ENCODE results near the gene RNF145.
A peak's percentile ranks its signal among the peaks of the same experiment; 100 is the strongest.

RNF145 gene

GRCh38 chr5:159198063-159199036, 11.0 kb downstream of the RNF145 start:
- no peak for DNase-seq (ENCODE audit: low spot score)
- FAIRE-seq = no peak

- DNase-seq (ENCODE audit: low spot score) = no peak
- FAIRE-seq = no peak
These were observed 13.6 kb downstream of the RNF145 start for GRCh38 chr5:159195775-159196174.

- DNase-seq (ENCODE audit: low spot score) (no peak), FAIRE-seq (no peak)
These were observed 19.2 kb downstream of the RNF145 start for GRCh38 chr5:159190170-159190569.

DNA sequence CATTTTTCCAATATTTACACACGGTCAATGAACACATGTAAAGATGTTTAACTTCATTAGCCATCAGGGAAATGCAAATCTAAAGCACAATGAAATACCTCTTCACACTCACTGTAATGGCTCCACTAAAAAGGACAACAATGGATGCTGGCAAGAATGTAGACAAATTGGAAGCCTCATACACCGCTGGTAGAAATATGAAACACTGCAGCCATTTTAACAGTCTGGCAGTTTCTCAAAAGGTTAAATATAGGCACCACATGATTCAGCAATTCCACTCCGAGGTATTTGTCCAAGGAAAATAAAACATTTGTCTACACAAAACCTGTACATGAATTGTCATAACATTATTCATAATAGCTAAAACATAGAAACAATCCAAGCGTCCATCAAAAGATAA, 20.0 kb downstream of the RNF145 start:
- DNase-seq (ENCODE audit: low spot score) = no peak
- no peak for FAIRE-seq

- FAIRE-seq = no peak
- no peak for DNase-seq (ENCODE audit: low spot score)
These were observed 21.6 kb downstream of the RNF145 start for GRCh38 chr5:159187719-159188118.

DNA sequence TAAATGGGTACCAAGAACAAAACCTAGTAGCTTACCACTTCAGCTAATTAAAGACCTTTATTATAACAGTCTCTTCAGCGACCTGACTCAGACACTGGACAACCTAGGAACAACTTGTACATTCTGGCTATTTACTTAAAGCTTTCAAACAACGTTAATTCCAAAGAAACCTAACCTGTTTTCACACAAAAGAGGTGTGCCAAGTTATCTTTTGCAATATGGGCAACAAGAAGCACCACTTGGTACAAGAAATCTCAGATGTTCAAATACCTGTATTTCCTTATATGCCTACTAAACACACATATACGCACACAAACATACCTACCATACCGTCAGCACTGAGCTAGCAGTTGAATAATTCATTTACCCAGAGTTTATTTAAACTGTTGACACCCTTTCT, 23.0 kb downstream of the RNF145 start:
- FAIRE-seq (no peak), DNase-seq (ENCODE audit: low spot score) (no peak)

DNA sequence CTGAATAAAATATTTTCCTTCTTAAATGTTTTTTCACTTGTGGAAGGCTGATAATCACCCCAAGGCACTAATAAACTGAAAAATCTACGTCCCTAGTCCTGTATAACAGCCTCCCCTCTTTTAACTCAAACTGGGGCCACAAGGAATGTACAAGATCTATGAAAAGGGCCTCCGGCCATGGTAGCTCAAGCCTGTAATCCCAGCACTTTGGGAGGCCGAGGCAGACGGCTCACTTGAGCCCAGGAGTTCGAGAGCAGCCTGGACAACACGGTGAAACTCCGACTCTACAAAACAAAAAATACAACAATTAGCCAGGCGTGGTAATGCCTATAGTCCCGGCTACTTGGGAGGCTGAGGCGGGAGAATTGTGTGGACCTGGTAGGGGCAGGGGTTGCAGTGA, 23.6 kb downstream of the RNF145 start:
- FAIRE-seq = no peak
- DNase-seq (ENCODE audit: low spot score) = no peak

DNA sequence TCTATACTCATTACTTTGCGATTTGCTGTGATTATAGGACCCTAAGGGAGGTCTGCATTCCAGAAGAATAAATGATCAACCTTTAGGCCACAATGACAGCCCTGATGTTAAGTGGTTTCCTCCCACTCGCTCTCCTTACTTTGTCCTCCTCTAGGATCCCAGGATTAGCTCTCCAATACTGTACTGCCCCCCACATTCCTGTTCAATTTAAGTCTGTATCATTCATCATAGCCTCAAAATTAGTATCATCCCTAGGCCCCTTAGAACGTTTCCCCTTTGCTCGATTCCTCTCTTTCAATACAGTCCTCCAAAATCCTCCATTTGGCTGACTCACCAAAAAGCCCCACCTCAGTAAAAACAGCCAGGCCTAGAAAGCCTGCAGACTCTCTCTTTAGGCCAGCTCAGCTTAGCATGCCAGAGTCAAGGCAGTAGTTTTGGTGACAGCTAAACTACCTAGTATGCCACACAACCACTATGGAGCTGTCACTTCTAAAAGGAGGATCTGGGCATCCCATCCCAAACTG, 24.4 kb downstream of the RNF145 start:
- DNase-seq (ENCODE audit: low spot score) (peak; percentile 44), FAIRE-seq (no peak)

GRCh38 chr5:159184236-159184635, 25.1 kb downstream of the RNF145 start:
- FAIRE-seq (no peak), DNase-seq (ENCODE audit: low spot score) (no peak)

GRCh38 chr5:159183247-159183646, 26.1 kb downstream of the RNF145 start:
- no peak for FAIRE-seq
- no peak for DNase-seq (ENCODE audit: low spot score)

GRCh38 chr5:159182691-159183090, 26.7 kb downstream of the RNF145 start:
- DNase-seq (ENCODE audit: low spot score) = no peak
- no peak for FAIRE-seq

DNA sequence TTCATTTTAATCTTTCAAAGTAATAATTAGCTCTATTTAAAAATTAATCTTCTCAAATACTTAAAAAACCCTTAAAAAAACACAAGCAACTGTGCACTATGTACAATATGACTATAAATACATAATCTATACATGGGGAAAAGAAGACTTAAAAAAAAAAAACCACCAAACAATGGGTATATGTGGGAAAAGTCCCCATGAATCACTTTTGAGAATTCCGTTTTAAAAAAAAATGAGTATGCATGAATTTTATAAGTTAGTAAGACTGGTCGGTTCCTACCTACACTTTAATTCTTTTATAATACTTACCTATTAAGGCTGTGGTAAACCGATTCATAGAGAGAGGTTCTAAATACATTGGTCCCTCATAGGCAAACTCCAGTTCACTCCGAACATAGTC, 27.7 kb downstream of the RNF145 start:
- DNase-seq (ENCODE audit: low spot score) (no peak), FAIRE-seq (no peak)

DNA sequence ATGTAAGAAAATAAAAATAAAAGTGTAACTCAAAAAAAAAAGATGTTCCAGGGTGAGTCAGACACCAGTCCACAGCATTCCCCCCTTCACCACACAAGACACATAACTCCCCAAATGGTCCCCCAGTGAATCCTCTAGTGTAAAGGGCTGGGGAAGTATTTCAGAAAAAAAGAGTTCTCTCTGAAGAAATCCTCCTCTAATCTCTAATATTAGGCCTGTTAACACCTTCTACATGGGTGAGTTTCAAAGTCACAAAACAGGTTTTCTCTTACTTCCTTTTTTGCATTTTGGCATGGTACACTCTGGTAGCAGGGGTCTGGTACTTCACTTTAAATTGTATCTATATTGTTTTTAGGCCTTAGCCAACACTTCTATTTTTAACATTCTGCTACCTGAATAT, 28.2 kb downstream of the RNF145 start:
- FAIRE-seq = no peak
- DNase-seq (ENCODE audit: low spot score) = no peak

GRCh38 chr5:159179529-159180305, 29.6 kb downstream of the RNF145 start:
- FAIRE-seq (no peak), DNase-seq (ENCODE audit: low spot score) (no peak)

GRCh38 chr5:159178978-159179377, 30.4 kb downstream of the RNF145 start:
- DNase-seq (ENCODE audit: low spot score) (peak; percentile 36), FAIRE-seq (no peak)

DNA sequence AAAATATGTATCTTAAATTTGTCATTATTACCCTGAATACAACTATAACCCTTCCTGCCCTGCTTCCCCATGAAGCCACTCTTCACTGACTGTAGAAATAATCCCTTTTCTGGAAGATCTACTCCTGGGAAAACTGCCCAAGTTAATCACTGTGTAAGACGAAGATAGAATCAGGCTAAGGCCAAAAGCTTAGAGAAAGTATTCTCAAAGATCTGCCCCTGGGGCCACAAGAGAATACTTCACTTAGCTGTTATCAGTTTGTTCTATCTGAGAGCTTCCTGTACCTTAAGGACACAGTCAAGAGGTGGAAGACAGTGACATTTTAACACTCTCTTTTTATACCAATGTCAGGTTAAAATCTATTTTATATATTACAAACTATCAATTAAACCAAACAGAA, 33.8 kb downstream of the RNF145 start:
- FAIRE-seq = no peak
- no peak for DNase-seq (ENCODE audit: low spot score)

DNA sequence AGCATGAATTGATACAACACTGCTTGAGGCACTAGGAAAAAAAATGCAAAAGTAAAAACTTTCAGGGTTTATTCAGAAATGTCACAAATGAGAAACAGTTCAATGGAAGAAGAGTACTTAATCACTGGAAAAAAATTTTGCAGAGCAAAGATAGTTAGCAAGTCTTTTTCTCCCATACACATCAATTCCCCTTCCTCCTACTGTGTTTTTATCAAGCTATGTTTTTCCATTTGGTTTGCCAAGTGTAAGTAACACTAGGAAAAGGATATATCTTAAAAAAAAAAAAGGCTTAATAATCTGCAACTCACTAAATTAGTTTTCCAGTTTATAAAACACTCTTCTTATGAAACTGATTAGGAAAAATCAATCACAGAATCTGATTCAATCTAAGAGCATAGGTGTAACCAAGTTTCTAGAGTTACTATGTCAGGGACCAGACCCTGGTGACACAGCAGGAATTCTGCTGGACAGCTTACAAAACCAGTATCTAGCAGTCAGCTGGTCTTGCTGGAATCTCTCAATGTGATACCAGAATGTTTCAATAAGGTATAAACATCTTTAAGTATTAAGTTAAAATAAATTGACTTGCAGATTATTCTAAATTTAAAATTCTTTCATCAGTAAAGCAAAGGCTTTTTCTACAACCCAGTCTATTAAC, 34.7 kb downstream of the RNF145 start:
- FAIRE-seq = no peak
- DNase-seq (ENCODE audit: low spot score) = no peak

- no peak for FAIRE-seq
- DNase-seq (ENCODE audit: low spot score) = no peak
These were observed 38.1 kb downstream of the RNF145 start for GRCh38 chr5:159171274-159171673.

- DNase-seq (ENCODE audit: low spot score) = no peak
These were observed 39.3 kb downstream of the RNF145 start for GRCh38 chr5:159170021-159170420.

DNA sequence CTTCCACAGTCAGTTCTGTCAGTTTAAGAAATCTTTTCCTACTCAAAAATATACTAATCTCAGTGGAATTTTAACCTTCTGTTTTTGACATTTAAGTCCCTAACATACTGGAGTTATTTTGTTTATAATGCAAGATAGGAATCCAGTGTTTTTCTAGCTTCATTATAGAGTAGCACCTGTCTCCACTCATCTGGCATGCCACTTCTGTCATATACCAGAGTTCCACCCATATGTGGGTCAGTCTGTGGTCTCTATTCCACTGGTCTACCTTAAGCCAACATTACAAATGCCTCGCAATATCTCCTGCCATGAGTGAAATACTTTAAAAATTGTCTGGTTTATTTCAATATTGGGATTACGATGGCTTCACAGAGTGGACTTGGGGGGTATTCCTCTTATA, 42.9 kb downstream of the RNF145 start:
- DNase-seq (ENCODE audit: low spot score) (no peak), FAIRE-seq (no peak)

More at GRCh38 chr5:159170021-159170420, 39.3 kb downstream of the RNF145 start:
- FAIRE-seq = no peak

DNA sequence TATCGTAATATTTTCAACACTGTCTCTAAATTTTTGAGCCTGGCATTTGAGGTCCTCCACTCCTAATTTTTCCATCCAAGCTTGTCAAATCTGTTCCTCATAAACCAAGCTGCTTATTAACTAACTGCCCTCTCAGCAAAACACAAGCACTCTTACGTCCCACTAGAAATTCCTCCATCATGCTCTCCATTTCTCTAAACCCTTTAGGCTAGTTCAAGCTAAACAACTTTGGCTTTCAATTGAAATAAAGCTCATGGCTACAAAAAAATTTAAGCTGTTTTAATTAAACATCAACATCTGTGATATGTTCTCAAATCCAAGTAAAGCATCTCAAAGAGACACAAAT, 45.7 kb downstream of the RNF145 start:
- DNase-seq (ENCODE audit: low spot score) = no peak
- FAIRE-seq = no peak
